ENCODE measurements around the gene SRR.

GRCh38 chr17:2271985-2272702 is 31.6 kb upstream of the SRR start:
- TF ChIP-seq GATA2 (IDR thresholded peaks at IDR 0.05; ENCODE audit: low read depth, low read length) (no peak), GATA3 (IDR thresholded peaks at IDR 0.05; ENCODE audit: low read depth, low read length) (no peak)

Data from SH-SY5Y (cell line).